Tibial nerve (tissue), 4 donors: ENCODE measurements around the gene KRT6C. TPM values are rescaled to one million over a fixed set of nuclear protein-coding genes. Genes with fewer than 3 reads are reported as not detected.

Source experiments
- DNase-seq, 2 donors: peaks; one replicate each; pipeline ENCODE4 v3.0.0-alpha.2; 2019; ENCODE audit warnings: low spot score in 2 of 2
- H3K27ac ChIP-seq, 4 donors: fragments of 200-600 bp; sonication (generic) in 3 of 4; one replicate each; pipeline ENCODE4 v1.5.1; 2017 to 2019; ENCODE audit warnings: mild to moderate bottlenecking in 1 of 4
- H3K27me3 ChIP-seq, 2 donors: fragments of 200-600 bp; sonication (generic) in 1 of 2; one replicate each; pipeline versions ENCODE4 v1.5.1 to v1.6.0; 2017 to 2019
- H3K36me3 ChIP-seq, 3 donors: fragments of 200-600 bp; sonication (generic); one replicate each; pipeline ENCODE4 v1.5.1; 2018 to 2019
- H3K4me1 ChIP-seq, 4 donors: fragments of 200-600 bp; sonication (generic) in 3 of 4; one replicate each; pipeline ENCODE4 v1.5.1; 2017 to 2019
- H3K4me3 ChIP-seq, 4 donors: fragments of 200-600 bp; sonication (generic) in 3 of 4; one replicate each; pipeline ENCODE4 v1.5.1; 2017 to 2019; ENCODE audit warnings: mild to moderate bottlenecking in 1 of 4, moderate library complexity in 1 of 4
- H3K9me3 ChIP-seq, 4 donors: fragments of 200-600 bp; sonication (generic) in 3 of 4; one replicate each; pipeline ENCODE4 v1.5.1; 2017 to 2019
- CTCF ChIP-seq, 5 experiments: fragments of 200-600 bp in 3 of 5; fragments of 450-650 bp in 2 of 5; sonication (generic) in 3 of 5; IDR thresholded peaks; one replicate each; pipeline ENCODE4 v1.5.1; 2016 to 2019; ENCODE audit warnings: antibody characterized with exemption in 5 of 5, mild to moderate bottlenecking in 3 of 5, moderate library complexity in 2 of 5
- EP300 ChIP-seq, 2 donors: sonication (generic); formaldehyde crosslinking; IDR thresholded peaks; one replicate each; pipeline ENCODE4 v1.6.1; 2017; ENCODE audit warnings: antibody characterized with exemption in 2 of 2, mild to moderate bottlenecking in 1 of 2
- POLR2A ChIP-seq, 2 donors: fragments of 450-650 bp; IDR thresholded peaks; one replicate each; pipeline ENCODE4 v1.6.1; 2017; ENCODE audit warnings: antibody characterized with exemption in 2 of 2, mild to moderate bottlenecking in 2 of 2, moderate library complexity in 2 of 2
- WGBS, 2 donors: methylation state at CpG; one replicate each; pipeline ENCODE4 v1.1.5; 2018; 5-methylcytosine and 5-hydroxymethylcytosine counted together
- total RNA-seq, 4 donors: library from RNA; depleted of rRNA; stranded (reverse); fragments of >200 nt; gene quantifications; one replicate each; pipeline ENCODE4 v1.1.0, GENCODE V29; 2016

KRT6C gene
- total RNA-seq, 4 donors from 2014 or later, result not detected

DNA sequence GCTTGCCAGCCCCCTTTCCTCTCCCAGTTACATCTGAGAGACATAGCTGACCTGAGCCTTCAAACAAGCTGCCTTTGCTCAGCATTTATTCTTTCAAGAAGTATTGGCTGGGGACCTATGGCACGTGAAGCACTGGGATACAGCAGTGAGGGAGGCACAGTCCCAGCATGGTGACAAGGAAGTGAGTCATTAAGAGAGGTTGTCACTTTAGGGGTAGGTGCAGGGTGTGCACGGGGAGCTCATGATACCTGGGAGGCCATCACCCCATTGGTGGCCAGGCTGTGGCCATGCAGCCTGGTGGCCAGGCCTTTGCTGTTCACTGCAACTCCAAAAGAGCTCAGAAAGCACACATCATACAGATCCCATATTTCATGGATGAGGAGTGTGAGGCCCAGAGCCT is 33.8 kb downstream of the KRT6C start:
- Histone ChIP-seq H3K27me3 (no peaks in the 10 kb centered on the region), H3K4me1 (peaks cover 0 to 4% (median 0%) of the 10 kb centered on the region in 4 donors), H3K9me3 (no peaks in the 10 kb centered on the region), H3K36me3 (no peaks in the 10 kb centered on the region), H3K4me3 (no peak overlapping the region), H3K27ac (no peak overlapping the region)
- no peak for DNase-seq
- TF ChIP-seq EP300 (IDR thresholded peaks at IDR 0.05) (no peak), CTCF (IDR thresholded peaks at IDR 0.05) (no peak), POLR2A (IDR thresholded peaks at IDR 0.05) (no peak)
- WGBS, 2 donors, result 72 to 80% methylated on average over 2 of the region's 2 CpGs

GRCh38 chr12:52439420-52439819 is 34.2 kb downstream of the KRT6C start:
- TF ChIP-seq EP300 (IDR thresholded peaks at IDR 0.05) (no peak), CTCF (IDR thresholded peaks at IDR 0.05) (no peak), POLR2A (IDR thresholded peaks at IDR 0.05) (no peak)
- Histone ChIP-seq H3K4me3 (no peak overlapping the region), H3K9me3 (no peaks in the 10 kb centered on the region), H3K4me1 (peaks cover 0 to 4% (median 0%) of the 10 kb centered on the region in 4 donors), H3K27ac (no peak overlapping the region), H3K27me3 (peaks cover 0 to 2% of the 10 kb centered on the region in 2 donors), H3K36me3 (no peaks in the 10 kb centered on the region)
- WGBS, 2 donors, result 78 to 81% methylated on average over 8 of the region's 8 CpGs
- DNase-seq, result no peak

DNA sequence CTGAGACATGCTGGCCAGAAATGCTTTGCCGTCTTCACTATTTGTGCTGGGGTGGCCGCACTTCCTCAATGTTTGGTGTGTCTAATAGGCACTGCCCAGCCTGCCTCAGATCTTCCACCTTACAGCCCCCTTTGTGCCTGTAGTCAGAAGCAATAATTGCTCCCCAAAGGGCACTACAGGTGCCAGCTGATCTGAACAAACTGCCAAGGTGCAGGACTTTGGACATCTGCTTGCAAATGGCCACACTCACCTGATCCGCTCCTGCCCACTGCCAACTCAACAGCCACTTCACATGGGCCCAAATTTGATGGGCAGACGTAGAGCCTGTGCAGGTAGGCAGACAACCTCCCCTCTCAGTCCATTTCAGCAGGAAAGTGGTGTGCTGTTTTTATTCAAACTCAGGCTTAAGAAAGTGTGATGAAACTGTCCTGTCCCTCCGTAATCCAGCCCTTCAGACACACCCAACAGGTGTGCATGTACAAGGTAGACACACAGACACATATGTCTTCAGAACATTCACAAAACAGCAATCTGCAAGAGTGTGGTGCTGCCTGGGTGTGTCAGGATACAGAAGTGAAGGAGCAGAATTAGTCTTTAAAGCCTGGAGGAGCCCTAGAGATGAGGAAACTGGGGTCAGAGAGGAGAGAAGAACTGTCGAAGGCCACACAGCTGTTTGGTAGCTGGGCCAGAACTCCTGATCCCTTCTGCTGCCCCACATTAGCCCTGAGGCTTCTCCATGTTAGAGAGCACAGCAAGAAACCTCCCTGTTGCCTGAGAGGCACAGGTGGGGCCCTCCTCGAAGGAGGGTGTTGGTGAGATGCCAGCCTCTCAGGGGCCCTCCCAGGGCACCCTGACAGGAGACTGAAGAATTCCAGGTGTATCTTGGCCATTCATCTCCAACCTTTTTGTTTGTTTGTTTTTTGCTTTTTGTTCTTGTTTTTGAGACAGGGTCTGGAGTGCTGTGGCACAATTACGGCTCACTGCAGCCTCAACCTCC is 35.0 kb downstream of the KRT6C start:
- H3K9me3 ChIP-seq, result no peaks in the 10 kb centered on the region
- TF ChIP-seq EP300 (IDR thresholded peaks at IDR 0.05) (no peak), POLR2A (IDR thresholded peaks at IDR 0.05) (no peak), CTCF (IDR thresholded peaks at IDR 0.05) (no peak)
- DNase-seq, result no peak
- H3K36me3 ChIP-seq, result no peaks in the 10 kb centered on the region
- H3K4me3 ChIP-seq, result no peak overlapping the region
- WGBS, 2 donors, result 85 to 88% methylated on average over 8 of the region's 8 CpGs
- no peak overlapping the region for H3K27ac ChIP-seq
- H3K4me1 ChIP-seq, result peaks cover 0 to 4% (median 0%) of the 10 kb centered on the region in 4 donors
- peaks cover 0 to 5% of the 10 kb centered on the region in 2 donors for H3K27me3 ChIP-seq

- no peaks in the 10 kb centered on the region for H3K9me3 ChIP-seq
- H3K36me3 ChIP-seq, result no peaks in the 10 kb centered on the region
- DNase-seq, result no peak
- TF ChIP-seq EP300 (IDR thresholded peaks at IDR 0.05), result no peak
- no peak for TF ChIP-seq CTCF (IDR thresholded peaks at IDR 0.05)
- no peak for TF ChIP-seq POLR2A (IDR thresholded peaks at IDR 0.05)
- H3K27ac ChIP-seq, result no peak overlapping the region
- H3K27me3 ChIP-seq, result peaks cover 0 to 8% of the 10 kb centered on the region in 2 donors
- WGBS, 2 donors, result 68 to 74% methylated on average over 7 to 9 of the region's 9 CpGs
- H3K4me1 ChIP-seq, result peaks cover 0 to under 1% (median 0%) of the 10 kb centered on the region in 4 donors
- no peak overlapping the region for H3K4me3 ChIP-seq
Observed at GRCh38 chr12:52437508-52437907, 36.1 kb downstream of the KRT6C start.

- no peak for DNase-seq
- Histone ChIP-seq H3K4me3 (no peak overlapping the region), H3K27me3 (peaks cover 0 to 8% of the 10 kb centered on the region in 2 donors), H3K36me3 (no peaks in the 10 kb centered on the region), H3K9me3 (no peaks in the 10 kb centered on the region), H3K4me1 (no peaks in the 10 kb centered on the region), H3K27ac (no peak overlapping the region)
- 71 to 75% methylated on average over 9 of the region's 9 CpGs for WGBS, 2 donors
- no peak for TF ChIP-seq EP300 (IDR thresholded peaks at IDR 0.05)
- no peak for TF ChIP-seq POLR2A (IDR thresholded peaks at IDR 0.05)
- no peak for TF ChIP-seq CTCF (IDR thresholded peaks at IDR 0.05)
Observed at GRCh38 chr12:52436828-52437474, 36.7 kb downstream of the KRT6C start.
